Kidney capillary endothelial cell (primary cell): ENCODE results near the gene AGK.

ENCODE experiments used
- DNase-seq: peaks from one replicate; pipeline ENCODE4 v3.0.0-alpha.2; 2018; ENCODE audit warnings: low spot score

Gene AGK

GRCh38 chr7:141704741-141705140 is 153.5 kb downstream of the AGK start:
- DNase-seq, result no peak
